ENCODE results near the gene FHIP1A.

DNA sequence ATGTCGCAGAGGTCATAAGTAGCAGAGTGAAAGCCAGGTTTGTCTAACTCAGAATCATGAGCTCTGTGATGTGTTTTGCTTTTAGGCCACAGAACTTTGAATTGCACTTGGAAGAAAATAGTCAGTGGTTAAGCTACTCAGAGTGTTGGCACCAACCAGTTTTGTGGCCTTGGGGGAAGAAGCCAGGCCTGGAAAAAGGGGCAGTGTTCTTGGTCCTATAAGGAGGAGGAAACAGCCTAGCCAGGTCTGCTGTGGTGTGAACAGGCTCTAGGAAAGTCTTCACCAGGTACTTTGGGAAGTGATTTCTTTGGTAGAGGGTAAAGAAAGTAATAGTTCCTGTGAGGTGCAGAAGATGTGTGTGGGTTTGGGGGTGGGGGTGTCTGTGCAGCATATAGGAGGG is 49.2 kb downstream of the FHIP1A start:
- TF ChIP-seq ZNF8 (CRISPR knock-in tag; IDR thresholded peaks at IDR 0.05) (no peak), GLIS3 (CRISPR knock-in tag; IDR thresholded peaks at IDR 0.05) (no peak), ARNTL (CRISPR knock-in tag; IDR thresholded peaks at IDR 0.05; ENCODE audit: borderline replicate concordance, low read depth) (no peak), CSDC2 (CRISPR knock-in tag; IDR thresholded peaks at IDR 0.05) (no peak), TCF4 (CRISPR knock-in tag; IDR thresholded peaks at IDR 0.05; ENCODE audit: borderline replicate concordance) (no peak), RARB (CRISPR knock-in tag; IDR thresholded peaks at IDR 0.05) (no peak), ZFP30 (CRISPR knock-in tag; IDR thresholded peaks at IDR 0.05) (no peak), ESRRG (CRISPR knock-in tag; IDR thresholded peaks at IDR 0.05) (no peak), ZFP3 (CRISPR knock-in tag; IDR thresholded peaks at IDR 0.05) (no peak)
- TF ChIP-seq, protein P1, sequence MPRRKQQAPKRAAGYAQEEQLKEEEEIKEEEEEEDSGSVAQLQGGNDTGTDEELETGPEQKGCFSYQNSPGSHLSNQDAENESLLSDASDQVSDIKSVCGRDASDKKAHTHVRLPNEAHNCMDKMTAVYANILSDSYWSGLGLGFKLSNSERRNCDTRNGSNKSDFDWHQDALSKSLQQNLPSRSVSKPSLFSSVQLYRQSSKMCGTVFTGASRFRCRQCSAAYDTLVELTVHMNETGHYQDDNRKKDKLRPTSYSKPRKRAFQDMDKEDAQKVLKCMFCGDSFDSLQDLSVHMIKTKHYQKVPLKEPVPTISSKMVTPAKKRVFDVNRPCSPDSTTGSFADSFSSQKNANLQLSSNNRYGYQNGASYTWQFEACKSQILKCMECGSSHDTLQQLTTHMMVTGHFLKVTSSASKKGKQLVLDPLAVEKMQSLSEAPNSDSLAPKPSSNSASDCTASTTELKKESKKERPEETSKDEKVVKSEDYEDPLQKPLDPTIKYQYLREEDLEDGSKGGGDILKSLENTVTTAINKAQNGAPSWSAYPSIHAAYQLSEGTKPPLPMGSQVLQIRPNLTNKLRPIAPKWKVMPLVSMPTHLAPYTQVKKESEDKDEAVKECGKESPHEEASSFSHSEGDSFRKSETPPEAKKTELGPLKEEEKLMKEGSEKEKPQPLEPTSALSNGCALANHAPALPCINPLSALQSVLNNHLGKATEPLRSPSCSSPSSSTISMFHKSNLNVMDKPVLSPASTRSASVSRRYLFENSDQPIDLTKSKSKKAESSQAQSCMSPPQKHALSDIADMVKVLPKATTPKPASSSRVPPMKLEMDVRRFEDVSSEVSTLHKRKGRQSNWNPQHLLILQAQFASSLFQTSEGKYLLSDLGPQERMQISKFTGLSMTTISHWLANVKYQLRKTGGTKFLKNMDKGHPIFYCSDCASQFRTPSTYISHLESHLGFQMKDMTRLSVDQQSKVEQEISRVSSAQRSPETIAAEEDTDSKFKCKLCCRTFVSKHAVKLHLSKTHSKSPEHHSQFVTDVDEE (CRISPR knock-in tag; IDR thresholded peaks at IDR 0.05), result no peak
- TF ChIP-seq, protein P2, sequence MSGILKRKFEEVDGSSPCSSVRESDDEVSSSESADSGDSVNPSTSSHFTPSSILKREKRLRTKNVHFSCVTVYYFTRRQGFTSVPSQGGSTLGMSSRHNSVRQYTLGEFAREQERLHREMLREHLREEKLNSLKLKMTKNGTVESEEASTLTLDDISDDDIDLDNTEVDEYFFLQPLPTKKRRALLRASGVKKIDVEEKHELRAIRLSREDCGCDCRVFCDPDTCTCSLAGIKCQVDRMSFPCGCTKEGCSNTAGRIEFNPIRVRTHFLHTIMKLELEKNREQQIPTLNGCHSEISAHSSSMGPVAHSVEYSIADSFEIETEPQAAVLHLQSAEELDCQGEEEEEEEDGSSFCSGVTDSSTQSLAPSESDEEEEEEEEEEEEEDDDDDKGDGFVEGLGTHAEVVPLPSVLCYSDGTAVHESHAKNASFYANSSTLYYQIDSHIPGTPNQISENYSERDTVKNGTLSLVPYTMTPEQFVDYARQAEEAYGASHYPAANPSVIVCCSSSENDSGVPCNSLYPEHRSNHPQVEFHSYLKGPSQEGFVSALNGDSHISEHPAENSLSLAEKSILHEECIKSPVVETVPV (CRISPR knock-in tag; IDR thresholded peaks at IDR 0.05), result no peak
- TF ChIP-seq, protein P3, sequence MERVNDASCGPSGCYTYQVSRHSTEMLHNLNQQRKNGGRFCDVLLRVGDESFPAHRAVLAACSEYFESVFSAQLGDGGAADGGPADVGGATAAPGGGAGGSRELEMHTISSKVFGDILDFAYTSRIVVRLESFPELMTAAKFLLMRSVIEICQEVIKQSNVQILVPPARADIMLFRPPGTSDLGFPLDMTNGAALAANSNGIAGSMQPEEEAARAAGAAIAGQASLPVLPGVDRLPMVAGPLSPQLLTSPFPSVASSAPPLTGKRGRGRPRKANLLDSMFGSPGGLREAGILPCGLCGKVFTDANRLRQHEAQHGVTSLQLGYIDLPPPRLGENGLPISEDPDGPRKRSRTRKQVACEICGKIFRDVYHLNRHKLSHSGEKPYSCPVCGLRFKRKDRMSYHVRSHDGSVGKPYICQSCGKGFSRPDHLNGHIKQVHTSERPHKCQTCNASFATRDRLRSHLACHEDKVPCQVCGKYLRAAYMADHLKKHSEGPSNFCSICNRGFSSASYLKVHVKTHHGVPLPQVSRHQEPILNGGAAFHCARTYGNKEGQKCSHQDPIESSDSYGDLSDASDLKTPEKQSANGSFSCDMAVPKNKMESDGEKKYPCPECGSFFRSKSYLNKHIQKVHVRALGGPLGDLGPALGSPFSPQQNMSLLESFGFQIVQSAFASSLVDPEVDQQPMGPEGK (CRISPR knock-in tag; IDR thresholded peaks at IDR 0.05; ENCODE audit: borderline replicate concordance), result no peak
